ENCODE results near the gene DPP9. TPM values are rescaled to one million over a fixed set of nuclear protein-coding genes. Genes with fewer than 3 reads are reported as not detected.

The DPP9 gene
- total RNA-seq, 1 experiment from 2014 or later, result 46.4 TPM

- no peak overlapping the region for H2BK20ac ChIP-seq (ENCODE audit: low read depth, low read length, poor library complexity, severe bottlenecking)
- DNase-seq, result no peak
- no CpG with 5 or more reads among the region's 5 CpGs for WGBS (ENCODE audit: extremely low coverage, insufficient read length, low lambda C conversion rate)
- no peak overlapping the region for H2BK120ac ChIP-seq (ENCODE audit: low read depth, low read length, poor library complexity, severe bottlenecking)
- H3K4me2 ChIP-seq (ENCODE audit: insufficient read depth, insufficient read length, low read length), result no peak overlapping the region
- no peak overlapping the region for H3K56ac ChIP-seq (ENCODE audit: insufficient read length, low read depth, low read length)
- no peak overlapping the region for H3T11ph ChIP-seq (ENCODE audit: low read length)
- H3K79me2 ChIP-seq (ENCODE audit: insufficient read depth, low read length), result no peaks in the 10 kb centered on the region
- H2AK5ac ChIP-seq (ENCODE audit: insufficient read length, low read length), result no peak overlapping the region
- no peaks in the 10 kb centered on the region; the same call in 1 of the 2 replicates for H3K4me1 ChIP-seq (ENCODE audit: insufficient read depth, low read length)
- no peak overlapping the region for H2BK12ac ChIP-seq (ENCODE audit: insufficient read length, low read depth, low read length)
- H4K5ac ChIP-seq (ENCODE audit: insufficient read length, low read depth, low read length), result no peak overlapping the region
- Mint-ChIP-seq H3K4me1 (peaks cover 5 to 21% of the 10 kb centered on the region in 2 experiments), H3K27me3 (ENCODE audit: low read depth) (peaks cover 36% of the 10 kb centered on the region), H3K36me3 (ENCODE audit: insufficient read depth in 1 of 3, low read depth in 3 of 3) (no peaks in the 10 kb centered on the region), H3K4me3 (no peak overlapping the region; a peak in 1 of 5 replicates), H3K27ac (no peak overlapping the region; a peak in 2 of 7 replicates), H3K9me3 (no peaks in the 10 kb centered on the region)
- no peaks in the 10 kb centered on the region for H3K79me1 ChIP-seq (ENCODE audit: insufficient read depth, low read depth, low read length, poor library complexity, severe bottlenecking)
- H3K4ac ChIP-seq (ENCODE audit: low read depth, low read length), result no peak overlapping the region
- peaks cover 10% of the 10 kb centered on the region for H3K23me2 ChIP-seq (ENCODE audit: insufficient read length, low read depth, low read length, poor library complexity, severe bottlenecking)
- no peak overlapping the region for H2BK15ac ChIP-seq (ENCODE audit: low read depth, low read length)
- no peak overlapping the region for H4K91ac ChIP-seq (ENCODE audit: insufficient read length, low read depth, low read length)
- no peaks in the 10 kb centered on the region for H3K9me3 ChIP-seq (ENCODE audit: control insufficient read depth, low read depth, low read length)
- H3K27ac ChIP-seq (ENCODE audit: insufficient read length, low read depth, low read length), result no peak overlapping the region
- H4K8ac ChIP-seq (replicated peaks; ENCODE audit: insufficient read length, low read depth, low read length), result no peak overlapping the region
- no peaks in the 10 kb centered on the region; the same call in none of the 2 replicates for H3K27me3 ChIP-seq (ENCODE audit: insufficient read depth, low read length)
- no peak overlapping the region for H3K18ac ChIP-seq (ENCODE audit: insufficient read length, low read depth, low read length)
- H3K9ac ChIP-seq (ENCODE audit: extremely low read depth, insufficient read length, low read length), result no peak overlapping the region
- H4K20me1 ChIP-seq (ENCODE audit: control insufficient read depth, insufficient read depth, insufficient read length), result no peaks in the 10 kb centered on the region
- TF ChIP-seq CTCF (conservative IDR thresholded peaks at IDR 0.05), result no peak
- H2AFZ ChIP-seq (ENCODE audit: low read length), result no peak overlapping the region
- H3K23ac ChIP-seq (ENCODE audit: insufficient read length, low read depth, low read length), result no peak overlapping the region
- H2BK5ac ChIP-seq (ENCODE audit: insufficient read length, low read length), result no peak overlapping the region
- H3K14ac ChIP-seq (ENCODE audit: insufficient read depth, low read length), result no peak overlapping the region
Measured at GRCh38 chr19:4764393-4764660, 40.7 kb upstream of the DPP9 start.
